ENCODE measurements around the gene SRGAP2.
"Not testable (repeated sequence)": the region's sequence is repeated elsewhere in the genome, so short reads cannot be mapped to it uniquely, and the experiment has no call there.

DNA sequence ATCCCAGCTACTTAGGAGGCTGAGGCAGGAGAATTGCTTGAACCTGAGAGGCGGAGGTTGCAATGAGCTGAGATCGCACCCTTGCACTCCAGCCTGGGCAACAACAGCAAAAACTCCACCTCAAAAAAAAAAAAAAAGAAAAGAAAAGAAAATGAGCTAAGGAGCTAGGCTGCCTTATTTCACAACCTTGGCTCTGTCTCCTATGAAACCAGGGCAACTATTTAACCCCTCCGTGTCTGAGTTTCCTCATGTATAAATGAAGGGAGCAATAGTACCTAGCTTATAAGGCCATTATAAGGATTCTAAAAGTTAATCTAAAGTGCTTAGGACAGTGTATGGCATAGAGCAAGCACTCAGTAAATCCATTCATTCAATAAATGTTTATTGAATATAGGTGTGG lies 33.5 kb upstream of the SRGAP2 start:
- TF ChIP-seq CTBP1 (IDR thresholded peaks at IDR 0.05; ENCODE audit: borderline replicate concordance); SP1 (IDR thresholded peaks at IDR 0.05); FOXM1 (IDR thresholded peaks at IDR 0.05; ENCODE audit: borderline replicate concordance); BHLHE40 (IDR thresholded peaks at IDR 0.05; ENCODE audit: borderline replicate concordance); L3MBTL2 (conservative IDR thresholded peaks at IDR 0.05); ELF4 (IDR thresholded peaks at IDR 0.05); FOXK2 (IDR thresholded peaks at IDR 0.05); TARDBP (IDR thresholded peaks at IDR 0.05); ZNF384 (IDR thresholded peaks at IDR 0.05); SUZ12 (IDR thresholded peaks at IDR 0.05); FOXA1 (IDR thresholded peaks at IDR 0.05): not testable (repeated sequence)

All from HEK293T (cell line).